Left ventricle myocardium inferior (tissue), 1 donor: ENCODE data around the gene ALS2CL. TPM values are rescaled to one million over a fixed set of nuclear protein-coding genes. Genes with fewer than 3 reads are reported as not detected.

Source experiments
- DNase-seq: peaks from one replicate; pipeline ENCODE4 v3.0.0-alpha.2; 2020
- H3K27ac ChIP-seq: fragments of 200-600 bp; replicated peaks from 2 replicates; pipeline ENCODE4 v1.8.0; 2021
- H3K27me3 ChIP-seq: fragments of 200-600 bp; 2 replicates; pipeline ENCODE4 v1.8.0; 2021; ENCODE audit warnings: low read depth
- H3K36me3 ChIP-seq: fragments of 200-600 bp; 2 replicates; pipeline ENCODE4 v1.8.0; 2021
- H3K4me1 ChIP-seq: fragments of 200-600 bp; 2 replicates; pipeline ENCODE4 v1.8.0; 2021
- H3K4me3 ChIP-seq: fragments of 200-600 bp; 2 replicates; pipeline ENCODE4 v1.8.0; 2021; ENCODE audit warnings: mild to moderate bottlenecking, moderate library complexity
- H3K9me3 ChIP-seq: fragments of 200-600 bp; replicated peaks from 2 replicates; pipeline ENCODE4 v1.8.0; 2021
- CTCF ChIP-seq: fragments of 200-600 bp; IDR thresholded peaks from 2 replicates; pipeline ENCODE4 v1.8.0; 2021; ENCODE audit warnings: antibody characterized with exemption, mild to moderate bottlenecking, borderline replicate concordance
- intact Hi-C: fragments of 100-400 bp; cut with micrococcal nuclease; formaldehyde crosslinking; loops from one replicate; pipeline ENCODE4 v1.11.0; 2022
- total RNA-seq: library from RNA; stranded (reverse); fragmentation: NEBNext Ultra II Directional; extraction: Animal tissue kit (Norgen Biotek cat#: 25700); gene quantifications from one replicate; pipeline ENCODE4 v1.2.1, GENCODE V29; 2021
- donor health status: DM: no; HTN: yes; CAD: no; lungs with severe emphysema.

ALS2CL gene
- total RNA-seq, 1 donor from 2014 or later: 33.7 TPM

DNA sequence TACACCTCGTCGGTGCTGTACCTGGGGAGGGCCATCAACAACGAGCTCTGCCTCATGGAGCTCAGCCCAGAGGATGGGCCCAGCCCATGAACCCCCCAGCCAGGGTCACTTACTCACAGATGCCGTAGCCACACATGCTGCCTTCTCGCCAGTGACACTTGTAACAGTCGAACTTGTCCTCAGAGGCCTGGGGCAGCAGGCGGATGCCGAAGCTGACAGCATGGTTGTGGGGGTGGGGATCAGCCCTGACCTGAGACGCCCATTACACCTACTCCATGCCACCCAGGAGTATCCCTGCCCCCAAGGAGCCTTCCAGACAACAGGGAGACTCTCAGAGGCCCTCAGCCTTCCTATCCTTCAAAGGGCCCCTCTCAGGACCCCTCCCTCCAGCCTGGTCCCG is 12.1 kb downstream of the ALS2CL start:
- no peaks in the 10 kb centered on the region for H3K27me3 ChIP-seq
- peaks cover 77% of the 10 kb centered on the region for H3K36me3 ChIP-seq
- peak overlapping the region; percentile 63 for H3K27ac ChIP-seq
- H3K4me3 ChIP-seq: no peak overlapping the region
- DNase-seq: no peak
- peaks cover 36% of the 10 kb centered on the region for H3K4me1 ChIP-seq
- no peak for TF ChIP-seq CTCF
- intact Hi-C loops: no loop called here
- H3K9me3 ChIP-seq: no peaks in the 10 kb centered on the region

DNA sequence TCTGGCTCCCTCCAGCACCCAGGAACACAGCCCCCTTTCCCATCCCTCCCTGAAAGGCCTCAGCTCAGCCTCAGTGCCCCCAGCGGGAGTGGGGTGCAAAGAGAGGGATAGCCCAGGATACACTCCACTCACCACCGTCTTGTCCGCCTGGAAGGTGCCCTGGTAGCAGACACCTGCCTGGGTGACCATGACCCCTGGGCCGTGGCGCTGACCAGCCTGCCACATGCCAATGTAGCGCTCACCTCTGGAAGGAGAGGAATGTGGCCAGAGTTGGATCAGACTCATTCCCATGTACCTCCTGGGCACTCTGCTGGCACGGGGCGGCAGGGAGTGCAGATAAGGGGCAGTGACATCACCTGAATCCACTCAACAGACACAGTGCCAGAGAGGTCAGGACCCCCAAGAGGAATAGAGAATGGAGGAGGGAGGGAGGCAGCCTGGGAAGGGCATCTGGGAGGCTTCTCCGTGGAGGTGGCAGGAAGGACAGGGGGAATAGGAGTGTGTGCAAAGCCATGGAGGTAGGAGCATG is 13.1 kb downstream of the ALS2CL start:
- Histone ChIP-seq H3K9me3 (no peaks in the 10 kb centered on the region), H3K4me3 (no peak overlapping the region), H3K27ac (peak overlapping the region; percentile 63), H3K27me3 (no peaks in the 10 kb centered on the region), H3K4me1 (peaks cover 44% of the 10 kb centered on the region), H3K36me3 (peaks cover 75% of the 10 kb centered on the region)
- no peak for DNase-seq
- intact Hi-C loops: no loop called here
- TF ChIP-seq CTCF: no peak

DNA sequence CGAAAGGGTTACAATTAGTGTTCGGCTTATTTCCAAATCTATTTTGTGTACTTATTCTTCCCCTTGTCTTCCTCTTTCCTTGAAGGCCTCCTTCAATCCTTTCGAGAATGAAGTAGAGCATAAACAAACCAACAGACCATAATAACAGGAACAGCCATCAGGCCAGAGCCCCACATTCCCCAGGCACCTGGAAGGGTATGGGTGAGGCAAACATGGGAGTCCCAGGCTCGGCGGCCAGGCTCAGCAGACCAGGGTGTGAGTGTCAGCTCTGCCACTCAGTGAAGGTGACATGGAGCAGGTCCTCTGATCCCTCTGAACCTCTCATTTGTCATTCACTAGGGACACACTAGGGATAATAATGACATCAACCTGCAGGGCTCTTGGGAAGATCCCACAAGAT is 13.8 kb downstream of the ALS2CL start:
- intact Hi-C loops: no loop called here
- no peaks in the 10 kb centered on the region for H3K27me3 ChIP-seq
- no peaks in the 10 kb centered on the region for H3K9me3 ChIP-seq
- H3K4me1 ChIP-seq: peaks cover 44% of the 10 kb centered on the region
- no peak for TF ChIP-seq CTCF
- H3K27ac ChIP-seq: peak overlapping the region; percentile 63
- no peak overlapping the region for H3K4me3 ChIP-seq
- peaks cover 75% of the 10 kb centered on the region for H3K36me3 ChIP-seq
- DNase-seq: no peak

- TF ChIP-seq CTCF: no peak
- H3K4me1 ChIP-seq: peaks cover 44% of the 10 kb centered on the region
- peak overlapping the region; percentile 68 for H3K27ac ChIP-seq
- intact Hi-C loops: no loop called here
- H3K4me3 ChIP-seq: no peak overlapping the region
- DNase-seq: no peak
- H3K36me3 ChIP-seq: peaks cover 75% of the 10 kb centered on the region
- no peaks in the 10 kb centered on the region for H3K9me3 ChIP-seq
- H3K27me3 ChIP-seq: no peaks in the 10 kb centered on the region
Measured at GRCh38 chr3:46678280-46678679, 15.2 kb downstream of the ALS2CL start.

DNA sequence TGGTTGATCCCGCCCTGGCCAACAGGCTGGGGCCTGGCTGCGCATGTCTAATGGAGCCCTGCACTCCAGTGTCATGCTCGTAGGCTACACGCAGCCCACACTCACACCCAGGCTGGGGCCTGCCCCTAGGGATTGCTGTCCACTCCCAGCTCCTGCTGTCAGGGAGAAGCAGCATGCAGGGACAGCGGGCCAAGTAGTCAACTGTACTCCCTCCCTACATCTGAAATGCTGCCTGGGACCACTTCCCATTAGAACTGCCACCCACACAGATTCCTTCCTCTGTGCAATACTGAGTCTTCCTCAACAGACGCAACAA is 16.1 kb downstream of the ALS2CL start:
- Histone ChIP-seq H3K27me3 (no peaks in the 10 kb centered on the region), H3K4me3 (peak overlapping the region; percentile 45), H3K36me3 (peaks cover 73% of the 10 kb centered on the region), H3K4me1 (peaks cover 44% of the 10 kb centered on the region), H3K27ac (peak overlapping the region; percentile 68), H3K9me3 (no peaks in the 10 kb centered on the region)
- intact Hi-C loops: no loop called here
- no peak for TF ChIP-seq CTCF
- DNase-seq: peak; percentile 80
